BLaER1 (cell line): ENCODE data around the gene TALDO1.
A peak's percentile ranks its signal among the peaks of the same experiment; 100 is the strongest.

Experiments
- H3K27ac ChIP-seq: shearing (Covaris generic); formaldehyde crosslinking; 2 replicates; pipeline ENCODE4 v1.8.1; 2022
- H3K27me3 ChIP-seq: shearing (Covaris generic); formaldehyde crosslinking; 2 replicates; pipeline ENCODE4 v1.8.1; 2022
- H3K36me3 ChIP-seq: shearing (Covaris generic); formaldehyde crosslinking; 2 replicates; pipeline ENCODE4 v1.8.1; 2022
- H3K4me1 ChIP-seq: shearing (Covaris generic); formaldehyde crosslinking; 2 replicates; pipeline ENCODE4 v1.8.1; 2022
- H3K4me2 ChIP-seq: shearing (Covaris generic); formaldehyde crosslinking; 2 replicates; pipeline ENCODE4 v1.8.1; 2022
- H3K4me3 ChIP-seq: shearing (Covaris generic); formaldehyde crosslinking; 2 replicates; pipeline ENCODE4 v1.8.1; 2022
- H3K9ac ChIP-seq: shearing (Covaris generic); formaldehyde crosslinking; 2 replicates; pipeline ENCODE4 v1.8.1; 2022
- H3K9me3 ChIP-seq: shearing (Covaris generic); formaldehyde crosslinking; 2 replicates; pipeline ENCODE4 v1.8.1; 2022
- H4K20me1 ChIP-seq: shearing (Covaris generic); formaldehyde crosslinking; 2 replicates; pipeline ENCODE4 v1.8.1; 2022
- Cebpa-rat ChIP-seq: shearing (Covaris generic); IDR thresholded peaks from 2 replicates; pipeline ENCODE4 v1.8.1; 2022

Gene TALDO1

DNA sequence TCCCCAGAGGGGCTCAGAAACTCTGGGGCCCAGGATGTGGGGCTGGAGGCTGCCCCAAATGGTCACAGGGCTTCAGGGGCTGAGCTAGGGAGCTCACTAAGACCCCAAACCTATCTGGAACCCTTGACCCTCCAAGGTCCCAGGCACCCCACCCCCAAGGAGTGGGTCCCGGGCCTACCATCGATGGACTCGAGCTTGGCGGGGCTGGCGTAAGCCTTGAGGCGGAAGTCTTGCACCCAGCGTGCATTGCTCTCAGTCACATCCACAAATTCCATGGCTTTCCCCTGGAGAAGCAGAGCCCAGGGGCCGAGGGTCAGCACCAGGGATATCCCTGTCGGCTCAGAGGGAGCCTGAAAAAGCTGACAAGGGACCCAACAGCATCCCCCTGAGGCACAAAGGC lies 26.6 kb downstream of the TALDO1 start:
- Histone ChIP-seq H3K4me1 (peaks cover 39% of the 10 kb centered on the region), H3K4me3 (no peak overlapping the region), H3K27ac (0 out of 2 replicates have a peak overlapping the region, but pooled peaks have one; percentile 35), H3K9me3 (no peaks in the 10 kb centered on the region), H3K9ac (peak overlapping the region; percentile 43), H4K20me1 (peaks cover 80% of the 10 kb centered on the region), H3K4me2 (peak overlapping the region; percentile 14; the same call in 1 of the 2 replicates), H3K27me3 (no peaks in the 10 kb centered on the region), H3K36me3 (peaks cover 65% of the 10 kb centered on the region)
- TF ChIP-seq Cebpa-rat, result no peak

- TF ChIP-seq Cebpa-rat, result no peak
- no peak overlapping the region for H3K27ac ChIP-seq
- H4K20me1 ChIP-seq, result peaks cover 74% of the 10 kb centered on the region
- H3K4me3 ChIP-seq, result no peak overlapping the region
- peaks cover 51% of the 10 kb centered on the region for H3K4me1 ChIP-seq
- peaks cover 68% of the 10 kb centered on the region for H3K36me3 ChIP-seq
- H3K27me3 ChIP-seq, result no peaks in the 10 kb centered on the region
- peak overlapping the region; percentile 89; the same call in 1 of the 2 replicates for H3K9ac ChIP-seq
- H3K4me2 ChIP-seq, result peak overlapping the region; percentile 96
- H3K9me3 ChIP-seq, result no peaks in the 10 kb centered on the region
Observed at GRCh38 chr11:774873-775592, 27.8 kb downstream of the TALDO1 start.

GRCh38 chr11:776263-776560 lies 28.9 kb downstream of the TALDO1 start:
- peaks cover 62% of the 10 kb centered on the region for H3K4me1 ChIP-seq

GRCh38 chr11:776561-777287 lies 29.5 kb downstream of the TALDO1 start:
- H3K9ac ChIP-seq, result peak overlapping the region; percentile 89
- peak overlapping the region; percentile 96 for H3K4me2 ChIP-seq
- H3K27me3 ChIP-seq, result no peaks in the 10 kb centered on the region
- peaks cover 58% of the 10 kb centered on the region for H3K36me3 ChIP-seq
- peak overlapping the region; percentile 80 for H3K27ac ChIP-seq
- H3K4me1 ChIP-seq, result peaks cover 67% of the 10 kb centered on the region
- H4K20me1 ChIP-seq, result peaks cover 58% of the 10 kb centered on the region
- no peaks in the 10 kb centered on the region for H3K9me3 ChIP-seq
- TF ChIP-seq Cebpa-rat, result no peak
- H3K4me3 ChIP-seq, result peak overlapping the region; percentile 79

More at GRCh38 chr11:776263-776560, 28.9 kb downstream of the TALDO1 start:
- Histone ChIP-seq H3K27me3 (no peaks in the 10 kb centered on the region), H3K4me3 (peak overlapping the region; percentile 79), H3K36me3 (peaks cover 62% of the 10 kb centered on the region), H3K27ac (peak overlapping the region; percentile 80), H3K9ac (peak overlapping the region; percentile 89), H3K9me3 (no peaks in the 10 kb centered on the region), H4K20me1 (peaks cover 62% of the 10 kb centered on the region), H3K4me2 (peak overlapping the region; percentile 96)
- no peak for TF ChIP-seq Cebpa-rat

- peak within 1 kb of the TSS; percentile 79 for H3K4me3 ChIP-seq
- H3K9me3 ChIP-seq, result no peaks in the 10 kb centered on the region
- no peaks in the 10 kb centered on the region for H3K27me3 ChIP-seq
- peaks cover 76% of the 10 kb centered on the region for H3K4me1 ChIP-seq
- H4K20me1 ChIP-seq, result peaks cover 57% of the 10 kb centered on the region
- peak within 1 kb of the TSS; percentile 80 for H3K27ac ChIP-seq
- no peak for TF ChIP-seq Cebpa-rat
- H3K4me2 ChIP-seq, result peak within 1 kb of the TSS; percentile 96
- peaks cover 58% of the 10 kb centered on the region for H3K36me3 ChIP-seq
- peak within 1 kb of the TSS; percentile 89 for H3K9ac ChIP-seq
Observed at GRCh38 chr11:777288-778255, 30.3 kb downstream of the TALDO1 start, which contains the start of gene GATD1. GATD1 (minus strand) TSS chr11:777487; CDS start chr11:777462, 25 bp downstream.

DNA sequence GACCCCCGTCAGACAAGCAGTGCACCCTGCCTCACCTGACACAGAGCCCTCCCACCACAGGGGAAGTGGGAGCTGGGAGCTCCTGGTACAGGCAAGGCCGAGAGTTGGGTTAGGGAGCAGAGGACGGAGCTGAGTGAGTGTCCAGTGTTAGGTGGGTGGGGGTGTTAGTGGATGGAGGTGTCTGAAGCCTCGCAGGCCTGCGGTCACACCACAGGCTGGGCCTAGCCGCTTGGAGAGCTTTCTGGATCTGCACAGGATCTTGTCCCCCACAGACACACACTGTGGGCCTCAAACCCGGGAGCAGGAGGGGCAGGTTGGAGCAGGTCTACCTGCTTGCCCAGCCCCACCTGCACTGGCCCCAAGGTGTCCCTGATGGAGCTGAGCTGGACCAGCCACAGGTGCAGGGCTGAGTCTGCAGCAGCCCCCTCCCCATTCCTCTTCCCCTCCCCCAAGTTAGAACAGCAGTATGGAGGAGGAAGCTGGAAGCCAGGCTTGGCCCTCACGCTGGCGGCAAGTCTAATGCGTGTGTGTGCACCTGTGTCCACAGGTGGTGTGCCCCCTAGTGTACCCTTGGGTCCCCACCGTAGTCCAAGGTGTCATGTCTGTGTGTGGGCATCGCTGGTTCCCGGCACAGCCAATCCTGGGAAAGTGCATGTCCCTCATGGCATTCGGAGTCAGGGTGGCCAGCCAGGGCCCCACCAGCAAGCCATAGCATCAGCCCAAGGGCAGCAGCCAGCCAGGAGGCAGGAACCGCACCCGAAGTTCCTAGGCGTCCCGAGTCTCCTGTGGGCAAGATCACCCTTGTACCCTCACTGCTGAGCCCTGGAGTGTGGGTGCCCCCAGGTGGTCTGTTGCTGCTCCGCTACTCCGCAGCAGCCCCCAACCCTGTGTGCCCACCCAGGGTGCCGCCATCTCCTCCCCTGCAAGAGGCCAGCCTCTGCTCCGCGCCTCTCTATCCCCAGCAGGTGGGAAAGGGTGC lies 32.0 kb downstream of the TALDO1 start:
- Histone ChIP-seq H3K27me3 (no peaks in the 10 kb centered on the region), H3K4me3 (no peak overlapping the region), H3K9me3 (no peaks in the 10 kb centered on the region), H4K20me1 (peaks cover 40% of the 10 kb centered on the region), H3K36me3 (peaks cover 52% of the 10 kb centered on the region), H3K4me2 (peak overlapping the region; percentile 87), H3K27ac (no peak overlapping the region), H3K9ac (no peak overlapping the region), H3K4me1 (peaks cover 79% of the 10 kb centered on the region)
- no peak for TF ChIP-seq Cebpa-rat

- H3K27ac ChIP-seq, result no peak overlapping the region
- no peak overlapping the region for H3K4me2 ChIP-seq
- TF ChIP-seq Cebpa-rat, result no peak
- H3K4me3 ChIP-seq, result no peak overlapping the region
- H3K9me3 ChIP-seq, result no peaks in the 10 kb centered on the region
- H3K27me3 ChIP-seq, result no peaks in the 10 kb centered on the region
- peaks cover 44% of the 10 kb centered on the region for H3K36me3 ChIP-seq
- no peak overlapping the region for H3K9ac ChIP-seq
- H3K4me1 ChIP-seq, result peaks cover 73% of the 10 kb centered on the region
- peaks cover 33% of the 10 kb centered on the region for H4K20me1 ChIP-seq
Observed at GRCh38 chr11:779955-780532, 32.8 kb downstream of the TALDO1 start.
